Measurements from ENCODE around the gene C3orf18.
A peak's percentile ranks its signal among the peaks of the same experiment; 100 is the strongest.

The C3orf18 gene

GRCh38 chr3:50567386-50568167, at the start of gene C3orf18:
Gene C3orf18 (minus strand): TSS chr3:50567747. CDS start chr3:50565699, 2,048 bp downstream.
- DNase-seq = peak; percentile 93

- DNase-seq = peak; percentile 91
These were observed 49.2 kb upstream of the C3orf18 start for GRCh38 chr3:50616770-50617095.

GRCh38 chr3:50616003-50616769, 48.6 kb upstream of the C3orf18 start:
- peak; percentile 79 for DNase-seq

- no peak for DNase-seq
These were observed 47.6 kb upstream of the C3orf18 start for GRCh38 chr3:50615190-50615589.

- no peak for DNase-seq
These were observed 45.7 kb upstream of the C3orf18 start for GRCh38 chr3:50612970-50613846.

- DNase-seq = no peak
These were observed 44.8 kb upstream of the C3orf18 start for GRCh38 chr3:50612234-50612882.

- peak; percentile 87 for DNase-seq
These were observed 44.1 kb upstream of the C3orf18 start, which contains the start of gene CISH for GRCh38 chr3:50611464-50612233. Gene CISH (minus strand): TSS chr3:50611774. CDS start chr3:50611650, 124 bp downstream.

GRCh38 chr3:50610992-50611463, 43.5 kb upstream of the C3orf18 start:
- DNase-seq = no peak

GRCh38 chr3:50610181-50610971, 42.8 kb upstream of the C3orf18 start:
- DNase-seq = no peak

- no peak for DNase-seq
These were observed 42.2 kb upstream of the C3orf18 start for GRCh38 chr3:50609763-50610085.

- DNase-seq = no peak
These were observed 41.7 kb upstream of the C3orf18 start for GRCh38 chr3:50609071-50609762.

- DNase-seq = no peak
These were observed 40.7 kb upstream of the C3orf18 start for GRCh38 chr3:50608278-50608677.

GRCh38 chr3:50607271-50608091, 39.9 kb upstream of the C3orf18 start:
- no peak for DNase-seq

GRCh38 chr3:50606596-50606995, 39.0 kb upstream of the C3orf18 start:
- no peak for DNase-seq

GRCh38 chr3:50605901-50606326, 38.4 kb upstream of the C3orf18 start:
- no peak for DNase-seq

GRCh38 chr3:50604628-50605588, 37.4 kb upstream of the C3orf18 start:
- no peak for DNase-seq

GRCh38 chr3:50604110-50604621, 36.6 kb upstream of the C3orf18 start:
- no peak for DNase-seq
